NCI-H187 (cell line): ENCODE measurements around the gene ANKRD28.

Experiments used
- DNase-seq, 2 experiments: peaks; one replicate each; lab custom pipeline; 2025; lab: John Stamatoyannopoulos, UW

The ANKRD28 gene

GRCh38 chr3:15664144-15664543 is 133.6 kb downstream of the ANKRD28 start:
- no peak for DNase-seq

- DNase-seq = no peak
Observed at GRCh38 chr3:15660055-15660935, 137.5 kb downstream of the ANKRD28 start.

GRCh38 chr3:15659254-15659975 is 138.4 kb downstream of the ANKRD28 start:
- no peak for DNase-seq

GRCh38 chr3:15657016-15657415 is 140.8 kb downstream of the ANKRD28 start:
- no peak for DNase-seq

- no peak for DNase-seq
Observed at GRCh38 chr3:15656342-15656741, 141.4 kb downstream of the ANKRD28 start.

GRCh38 chr3:15654891-15655290 is 142.9 kb downstream of the ANKRD28 start:
- no peak for DNase-seq

- DNase-seq = no peak
Observed at GRCh38 chr3:15654127-15654526, 143.7 kb downstream of the ANKRD28 start.

- no peak for DNase-seq
Observed at GRCh38 chr3:15653321-15653720, 144.5 kb downstream of the ANKRD28 start.

GRCh38 chr3:15651396-15651795 is 146.4 kb downstream of the ANKRD28 start:
- no peak for DNase-seq

- DNase-seq = no peak
Observed at GRCh38 chr3:15649858-15650257, 147.9 kb downstream of the ANKRD28 start.

GRCh38 chr3:15649341-15649740 is 148.4 kb downstream of the ANKRD28 start:
- DNase-seq = no peak

GRCh38 chr3:15647611-15648167 is 150.1 kb downstream of the ANKRD28 start:
- DNase-seq = no peak

- DNase-seq = no peak
Observed at GRCh38 chr3:15646851-15647511, 150.8 kb downstream of the ANKRD28 start.

GRCh38 chr3:15645740-15646501 is 151.9 kb downstream of the ANKRD28 start:
- DNase-seq = no peak

- no peak for DNase-seq
Observed at GRCh38 chr3:15645246-15645645, 152.5 kb downstream of the ANKRD28 start.

GRCh38 chr3:15638891-15639262 is 158.9 kb downstream of the ANKRD28 start:
- no peak for DNase-seq

- DNase-seq = no peak
Observed at GRCh38 chr3:15638193-15638890, 159.4 kb downstream of the ANKRD28 start.

GRCh38 chr3:15637131-15637951 is 160.4 kb downstream of the ANKRD28 start:
- no peak for DNase-seq

- no peak for DNase-seq
Observed at GRCh38 chr3:15636028-15636709, 161.6 kb downstream of the ANKRD28 start.
